AML-193 (cell line): ENCODE data around the gene LURAP1L.

Source experiments
- DNase-seq, 2 experiments: peaks; one replicate each; lab custom pipeline; 2025; lab: John Stamatoyannopoulos, UW

LURAP1L gene

GRCh38 chr9:12813960-12814876 is 39.4 kb downstream of the LURAP1L start:
- peak in 1 of 2 experiments; percentile 7 for DNase-seq

GRCh38 chr9:12814877-12815237 is 40.0 kb downstream of the LURAP1L start:
- no peak for DNase-seq

DNA sequence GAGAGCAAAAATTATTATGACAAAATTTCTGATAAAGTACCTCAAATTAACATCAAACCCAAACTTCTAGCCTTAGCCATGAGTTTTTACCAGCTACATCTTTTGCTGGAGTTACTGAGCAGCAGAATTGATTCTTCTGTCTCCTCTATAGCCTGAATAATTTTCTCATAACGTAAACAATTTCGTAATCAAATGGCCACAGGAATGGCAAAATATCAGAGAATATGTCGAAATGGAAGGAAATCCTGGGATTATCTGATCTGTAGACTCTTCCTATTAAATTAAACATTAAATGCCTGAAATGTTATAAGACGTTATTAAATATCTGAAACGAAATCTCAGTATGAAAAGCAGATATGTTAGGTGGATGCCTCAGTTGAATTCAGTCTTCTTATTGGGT is 41.1 kb downstream of the LURAP1L start:
- no peak for DNase-seq

DNA sequence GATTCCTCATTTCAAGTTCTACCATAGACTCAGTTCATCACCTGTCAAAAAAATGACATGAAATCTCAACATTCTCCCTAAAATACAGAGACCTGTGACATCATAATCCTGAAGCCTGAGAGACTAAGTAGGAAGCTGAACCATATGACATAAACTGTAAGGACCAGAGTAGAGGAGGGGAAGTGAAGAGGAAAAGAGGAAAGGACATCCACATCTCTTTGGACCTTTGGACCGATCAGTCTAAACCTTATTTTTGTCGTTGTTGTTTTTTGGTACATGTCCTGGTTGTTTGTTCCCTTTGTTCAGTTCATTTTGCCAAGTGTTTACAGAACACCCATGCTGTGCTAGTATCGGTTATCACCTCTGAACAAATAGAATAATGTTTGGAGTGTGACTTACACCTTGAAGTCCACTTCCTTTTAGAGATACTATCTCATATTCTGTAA is 41.9 kb downstream of the LURAP1L start:
- no peak for DNase-seq

GRCh38 chr9:12817702-12818101 is 42.9 kb downstream of the LURAP1L start:
- DNase-seq = no peak

GRCh38 chr9:12818431-12819000 is 43.7 kb downstream of the LURAP1L start:
- DNase-seq = no peak

- peak in 1 of 2 experiments; percentile 5 for DNase-seq
These were observed 44.8 kb downstream of the LURAP1L start for GRCh38 chr9:12819436-12820185.

GRCh38 chr9:12822111-12822510 is 47.3 kb downstream of the LURAP1L start:
- no peak for DNase-seq

DNA sequence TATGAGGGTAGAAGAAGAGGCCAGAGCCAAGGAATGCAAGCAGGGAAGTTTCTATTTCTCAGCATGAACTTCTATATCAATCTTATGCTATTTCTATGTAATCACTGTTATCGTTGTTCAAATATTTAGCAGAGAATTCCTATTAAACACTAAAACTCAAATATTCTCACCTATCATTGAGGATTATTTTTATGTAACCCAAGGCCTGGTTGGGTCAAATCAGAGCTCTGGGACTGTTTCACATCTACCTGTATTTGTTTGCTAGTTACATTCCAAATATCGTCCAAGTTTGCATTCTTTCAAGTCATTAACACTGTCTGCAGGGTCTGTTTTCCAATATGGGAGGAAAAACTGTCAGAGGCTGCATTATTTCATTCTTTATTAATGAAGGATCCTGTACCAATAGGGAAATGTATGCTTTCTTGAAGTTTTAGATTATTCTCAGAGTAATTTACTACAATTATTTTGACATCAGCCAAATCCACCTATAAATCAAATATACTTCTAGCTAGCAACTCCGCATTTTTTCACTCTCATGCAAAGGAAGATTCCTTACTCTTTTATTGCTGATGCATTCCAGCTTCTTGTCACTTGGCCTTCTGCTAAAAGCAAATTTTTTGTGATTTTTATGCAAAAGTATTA is 52.2 kb downstream of the LURAP1L start:
- DNase-seq = no peak

DNA sequence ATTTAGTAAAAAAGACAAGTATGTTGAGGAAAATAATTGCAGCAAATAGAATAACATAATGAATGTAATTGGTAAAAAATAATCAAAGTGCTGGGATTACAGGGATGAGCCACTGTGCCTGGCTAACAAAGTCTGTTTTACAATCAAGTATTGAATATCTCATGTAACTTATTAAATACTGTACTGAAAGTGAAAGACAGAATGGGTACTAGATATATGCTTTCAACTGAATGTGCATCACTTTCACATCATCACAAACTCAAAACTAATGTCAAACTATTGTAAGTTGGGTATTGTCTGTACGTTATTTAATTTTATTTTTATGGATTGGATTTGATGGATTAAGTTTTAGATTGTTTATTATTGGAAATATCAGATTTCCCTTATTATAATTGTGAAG is 58.9 kb downstream of the LURAP1L start:
- no peak for DNase-seq

GRCh38 chr9:12838546-12838945 is 63.7 kb downstream of the LURAP1L start:
- no peak for DNase-seq

- DNase-seq = no peak
These were observed 68.9 kb downstream of the LURAP1L start for GRCh38 chr9:12843735-12844134.

DNA sequence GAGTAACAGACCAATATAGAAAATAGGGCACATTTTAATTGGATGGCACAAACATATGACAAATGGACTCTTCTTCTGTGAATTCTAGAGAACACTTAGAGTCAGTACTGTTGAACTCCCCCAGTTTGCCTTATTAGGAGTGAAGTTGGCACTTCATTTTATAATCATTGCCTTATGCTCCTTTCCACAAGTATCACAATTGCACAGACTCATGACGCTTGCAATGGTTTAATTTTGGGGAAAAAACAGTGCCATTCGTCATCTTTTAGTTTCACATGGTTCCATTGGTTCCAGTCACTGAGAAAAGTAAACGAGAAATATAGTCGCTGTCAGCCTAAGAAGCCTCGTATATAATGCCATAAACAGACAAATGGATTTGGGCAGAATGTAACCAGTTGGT is 71.2 kb downstream of the LURAP1L start:
- no peak for DNase-seq

DNA sequence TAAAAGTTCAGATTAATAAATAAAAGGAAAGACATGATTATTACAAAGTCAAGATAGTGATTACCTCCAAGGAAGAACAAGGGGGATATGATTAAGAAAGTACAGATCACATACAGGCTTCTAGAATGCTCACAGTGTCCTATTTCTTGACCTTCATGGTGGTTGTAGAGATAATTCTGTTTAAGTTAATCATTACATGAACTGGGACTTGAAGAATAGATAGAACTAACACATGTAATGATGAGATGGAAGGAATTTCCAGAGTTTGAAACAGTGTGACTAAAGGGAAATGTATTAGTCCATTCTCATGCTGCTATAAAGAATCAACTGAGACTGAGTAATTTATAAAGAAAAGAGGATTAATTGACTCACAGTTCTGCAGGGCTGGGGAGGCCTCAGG is 72.7 kb downstream of the LURAP1L start:
- no peak for DNase-seq

DNA sequence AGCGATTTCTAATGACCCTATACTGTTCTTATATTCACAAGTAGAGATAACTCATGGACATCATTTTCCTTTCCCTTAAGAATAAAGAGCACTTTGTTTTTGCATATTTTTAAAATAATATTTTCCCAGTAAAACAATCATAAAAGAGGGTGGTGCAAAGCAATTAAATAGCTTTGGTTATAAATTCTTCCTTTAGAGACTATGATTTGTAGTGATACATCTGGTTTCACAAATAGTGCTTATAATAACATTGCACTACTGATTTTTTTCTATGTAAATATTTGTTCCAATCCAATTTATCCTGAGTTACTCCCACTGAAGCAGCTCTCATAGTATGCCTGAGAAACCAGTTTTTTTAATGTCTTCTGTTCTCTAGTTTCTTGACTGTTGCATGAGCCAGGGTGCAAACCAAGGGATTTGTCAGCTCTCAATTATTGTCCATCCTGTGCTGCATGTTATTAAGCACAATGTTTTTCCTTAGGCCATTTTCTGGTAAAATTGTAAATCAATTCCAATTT is 74.7 kb downstream of the LURAP1L start:
- DNase-seq = no peak

- no peak for DNase-seq
These were observed 76.7 kb downstream of the LURAP1L start for GRCh38 chr9:12851341-12852090.

GRCh38 chr9:12853051-12853450 is 78.2 kb downstream of the LURAP1L start:
- no peak for DNase-seq

- no peak for DNase-seq
These were observed 79.4 kb downstream of the LURAP1L start for GRCh38 chr9:12854221-12854620.

DNA sequence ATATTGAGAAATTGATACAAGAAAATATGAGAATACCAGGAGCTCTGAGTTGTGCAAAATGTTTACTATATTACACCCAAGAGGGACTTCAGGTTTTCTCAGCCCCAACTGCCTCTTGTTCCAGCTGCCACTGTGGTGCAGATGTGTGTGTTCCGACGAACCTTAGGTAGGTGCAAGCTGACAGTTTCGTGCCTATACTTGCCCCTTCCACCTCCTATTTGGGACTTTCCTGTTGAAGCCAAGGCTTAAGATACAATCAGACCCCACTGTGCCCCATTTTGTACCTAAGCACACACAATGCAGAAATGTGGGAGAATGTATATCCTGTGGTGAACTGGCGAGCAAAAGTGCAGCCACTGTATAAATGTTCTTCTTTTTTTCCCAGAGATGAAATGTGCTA is 80.2 kb downstream of the LURAP1L start:
- DNase-seq = no peak

DNA sequence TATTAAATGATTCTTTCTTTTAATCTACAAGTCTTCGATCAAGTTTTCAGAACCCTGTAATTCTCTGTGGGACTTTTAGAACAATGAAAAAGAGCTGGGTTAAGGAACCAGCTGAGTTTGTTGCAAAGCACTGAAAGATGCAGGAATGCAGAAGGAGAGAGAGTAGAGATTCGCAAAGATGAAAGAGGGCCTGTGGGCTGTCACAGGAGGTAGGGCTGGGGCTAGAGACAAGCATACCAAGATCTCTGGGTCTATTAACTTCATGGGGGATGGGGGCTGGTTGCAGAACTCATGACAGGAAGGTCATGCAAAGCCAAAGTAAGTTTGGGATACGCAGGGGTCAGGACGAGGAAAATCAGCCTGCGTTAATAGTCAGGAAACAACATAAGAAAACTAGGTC is 81.8 kb downstream of the LURAP1L start:
- no peak for DNase-seq

- DNase-seq = no peak
These were observed 85.0 kb downstream of the LURAP1L start for GRCh38 chr9:12859704-12860251.
